H1 (cell line): ENCODE measurements around the gene RNF175. TPM values are rescaled to one million over a fixed set of nuclear protein-coding genes. Genes with fewer than 3 reads are reported as not detected.

Source experiments
- CTCF ChIA-PET: fragments of 300-600 bp; sonication (Branson Sonifier 250); formaldehyde crosslinking; loops from one replicate; lab custom pipeline; 2021; ENCODE audit not compliant: partially characterized antibody; lab: Charles Lee
- POLR2A ChIA-PET: fragments of 300-600 bp; sonication (Branson Sonifier 250); formaldehyde crosslinking; loops from one replicate; lab custom pipeline; 2021; ENCODE audit warnings: inconsistent platforms; ENCODE audit not compliant: partially characterized antibody; lab: Charles Lee
- DNase-seq, 2 experiments: peaks; one replicate each; pipeline versions ENCODE4 v3.0.0 to v3.0.0-alpha.2; 2010 to 2022; ENCODE audit warnings: low spot score in 2 of 2, low read depth in 1 of 2, mixed read lengths in 1 of 2
- FAIRE-seq: peaks from 2 replicates; lab custom pipeline; 2011; peaks lifted over from hg19 to GRCh38; lab: Jason Lieb, UNC
- H2AFZ ChIP-seq: 2 replicates; pipeline ENCODE4 v1.8.1; 2012; ENCODE audit warnings: low read length, inconsistent platforms
- H2AK5ac ChIP-seq: 2 replicates; pipeline ENCODE4 v1.6.1; 2013; ENCODE audit warnings: low read depth, low read length
- H2BK120ac ChIP-seq: replicated peaks from 2 replicates; pipeline ENCODE3; 2013; ENCODE audit warnings: low read depth, low read length, inconsistent platforms
- H2BK12ac ChIP-seq: 2 replicates; pipeline ENCODE4 v1.6.1; 2013; ENCODE audit warnings: low read depth, low read length
- H2BK15ac ChIP-seq: 2 replicates; pipeline ENCODE4 v1.6.1; 2013; ENCODE audit warnings: low read length
- H2BK20ac ChIP-seq: 2 replicates; pipeline ENCODE4 v1.6.1; 2013; ENCODE audit warnings: low read length
- H2BK5ac ChIP-seq: 2 replicates; pipeline ENCODE4 v1.6.1; 2013; ENCODE audit warnings: low read depth, low read length
- H3K14ac ChIP-seq: 2 replicates; pipeline ENCODE4 v1.6.1; 2013; ENCODE audit warnings: inconsistent platforms; ENCODE audit not compliant: insufficient read length
- H3K18ac ChIP-seq: 2 replicates; pipeline ENCODE4 v1.6.1; 2013; ENCODE audit warnings: low read length; ENCODE audit errors: extremely low read depth
- H3K23ac ChIP-seq: 2 replicates; pipeline ENCODE4 v1.6.1; 2013; ENCODE audit warnings: inconsistent platforms; ENCODE audit not compliant: insufficient read length
- H3K23me2 ChIP-seq: 2 replicates; pipeline ENCODE4 v1.6.1; 2013; ENCODE audit warnings: low read depth, low read length
- H3K27ac ChIP-seq: 2 replicates; pipeline ENCODE4 v1.6.1; 2011; ENCODE audit warnings: low read depth, low read length, inconsistent platforms
- H3K27me3 ChIP-seq, 4 experiments: replicated peaks in 1 of 4; 1 replicate in 1 of 4; 2 replicates in 3 of 4; pipeline versions ENCODE4 v1.6.1 to v1.8.1; 2011 to 2013; ENCODE audit warnings: low read length in 3 of 4, mild to moderate bottlenecking in 3 of 4, inconsistent platforms in 2 of 4, mixed read lengths in 2 of 4, moderate library complexity in 1 of 4; ENCODE audit not compliant: control insufficient read depth in 3 of 4, insufficient read depth in 3 of 4; ENCODE audit errors: extremely low read depth in 1 of 4
- H3K36me3 ChIP-seq, 4 experiments: 2 replicates each; pipeline versions ENCODE4 v1.6.1 to v1.8.1; 2011 to 2013; ENCODE audit warnings: mild to moderate bottlenecking in 4 of 4, low read length in 3 of 4, moderate library complexity in 2 of 4, control low read depth in 1 of 4, inconsistent platforms in 1 of 4; ENCODE audit not compliant: insufficient read depth in 4 of 4, control insufficient read depth in 2 of 4
- H3K4ac ChIP-seq: replicated peaks from 2 replicates; pipeline ENCODE3; 2013; ENCODE audit warnings: low read length, low read depth, mixed read lengths, inconsistent platforms; ENCODE audit not compliant: insufficient read length
- H3K4me1 ChIP-seq, 4 experiments: replicated peaks in 1 of 4; 1 replicate in 1 of 4; 2 replicates in 3 of 4; pipeline versions ENCODE4 v1.6.1 to v1.8.1; 2011 to 2013; ENCODE audit warnings: low read length in 3 of 4, inconsistent platforms in 2 of 4, mixed read lengths in 1 of 4; ENCODE audit not compliant: insufficient read depth in 4 of 4, control insufficient read depth in 3 of 4
- H3K4me2 ChIP-seq, 2 experiments: 2 replicates each; pipeline versions ENCODE4 v1.6.1 to v1.8.1; 2011 to 2013; ENCODE audit warnings: low read depth in 2 of 2, low read length in 2 of 2, control low read depth in 1 of 2, inconsistent platforms in 1 of 2, mild to moderate bottlenecking in 1 of 2; ENCODE audit not compliant: insufficient read depth in 1 of 2
- H3K4me3 ChIP-seq, 4 experiments: fragments of 200-600, 300-600 bp in 1 of 4; sonication (generic), shearing (Covaris generic), sonication (Bioruptor Twin) in 1 of 4; 2 replicates each; pipeline versions ENCODE4 v1.5.1 to v1.8.1; 2011 to 2016; ENCODE audit warnings: low read length in 4 of 4, low read depth in 3 of 4, control low read depth in 2 of 4, inconsistent platforms in 2 of 4, mild to moderate bottlenecking in 2 of 4, mixed read lengths in 1 of 4, moderate library complexity in 1 of 4; ENCODE audit not compliant: insufficient read depth in 2 of 4; ENCODE audit errors: extremely low read depth in 1 of 4
- H3K56ac ChIP-seq: replicated peaks from 2 replicates; pipeline ENCODE3; 2013; ENCODE audit warnings: low read depth, mild to moderate bottlenecking, mixed read lengths, low read length, inconsistent platforms; ENCODE audit not compliant: insufficient read length
- H3K79me1 ChIP-seq: 2 replicates; pipeline ENCODE4 v1.6.1; 2013; ENCODE audit warnings: low read depth, low read length, control low read depth
- H3K79me2 ChIP-seq, 2 experiments: 2 replicates each; pipeline versions ENCODE4 v1.6.1 to v1.8.1; 2012 to 2013; ENCODE audit warnings: low read length in 2 of 2, mild to moderate bottlenecking in 2 of 2, inconsistent platforms in 1 of 2; ENCODE audit not compliant: insufficient read depth in 2 of 2, control insufficient read depth in 1 of 2
- H3K9ac ChIP-seq, 4 experiments: replicated peaks in 1 of 4; 1 replicate in 1 of 4; 2 replicates in 3 of 4; pipeline versions ENCODE4 v1.6.1 to v1.8.1; 2011 to 2013; ENCODE audit warnings: low read depth in 3 of 4, low read length in 3 of 4, control low read depth in 2 of 4, mild to moderate bottlenecking in 2 of 4, moderate library complexity in 2 of 4, inconsistent platforms in 1 of 4; ENCODE audit errors: extremely low read depth in 1 of 4
- H3K9me3 ChIP-seq, 2 experiments: 2 replicates each; pipeline versions ENCODE4 v1.6.1 to v1.8.1; 2012 to 2013; ENCODE audit warnings: mild to moderate bottlenecking in 2 of 2, moderate library complexity in 2 of 2, control low read depth in 1 of 2, inconsistent platforms in 1 of 2, low read depth in 1 of 2, low read length in 1 of 2, mixed read lengths in 1 of 2; ENCODE audit not compliant: insufficient read depth in 2 of 2
- H4K20me1 ChIP-seq, 2 experiments: replicated peaks in 1 of 2; 2 replicates each; pipeline versions ENCODE3 to v1.8.1; 2011 to 2013; ENCODE audit warnings: inconsistent platforms in 2 of 2, low read length in 2 of 2, mild to moderate bottlenecking in 1 of 2; ENCODE audit not compliant: insufficient read depth in 2 of 2, control insufficient read depth in 1 of 2
- H4K5ac ChIP-seq: 2 replicates; pipeline ENCODE4 v1.6.1; 2013; ENCODE audit warnings: low read length, low read depth, mixed read lengths, inconsistent platforms; ENCODE audit not compliant: insufficient read length
- H4K8ac ChIP-seq: 2 replicates; pipeline ENCODE4 v1.8.0; 2013; ENCODE audit warnings: mild to moderate bottlenecking, moderate library complexity, low read length, inconsistent platforms; ENCODE audit not compliant: insufficient read depth; ENCODE audit errors: extremely low read depth
- H4K91ac ChIP-seq: replicated peaks from 2 replicates; pipeline ENCODE3; 2013; ENCODE audit warnings: low read length, mixed read lengths, inconsistent platforms; ENCODE audit not compliant: insufficient read length
- ATF3 ChIP-seq: IDR thresholded peaks from 2 replicates; pipeline ENCODE4 v1.6.1; 2011; ENCODE audit warnings: low read depth, mild to moderate bottlenecking, low read length; ENCODE audit not compliant: insufficient read depth
- CBX8 ChIP-seq: fragments of 300-800, 300-1000 bp; sonication (generic); IDR thresholded peaks from 2 replicates; pipeline ENCODE4 v1.7.1; 2016; ENCODE audit warnings: low read depth, low read length, borderline replicate concordance
- NANOG ChIP-seq: IDR thresholded peaks from 2 replicates; pipeline ENCODE4 v1.6.1; 2011; ENCODE audit warnings: low read length, low read depth, mild to moderate bottlenecking, inconsistent platforms; ENCODE audit not compliant: insufficient read depth, poor library complexity, severe bottlenecking
- SIN3A ChIP-seq, 2 experiments: IDR thresholded peaks in 1 of 2; conservative IDR thresholded peaks in 1 of 2; 2 replicates each; pipeline ENCODE4 v1.6.1; 2011 to 2012; ENCODE audit warnings: low read length in 2 of 2, improper control_type of control experiment in 1 of 2, low read depth in 1 of 2, mild to moderate bottlenecking in 1 of 2
- SUZ12 ChIP-seq: fragments of 200-600 bp; sonication (generic); IDR thresholded peaks from 2 replicates; pipeline ENCODE4 v1.6.1; 2012; ENCODE audit warnings: mild to moderate bottlenecking, inconsistent platforms, low read length, moderate library complexity, mixed read lengths
- WGBS, 2 experiments: shearing (Covaris generic) in 1 of 2; methylation state at CpG; one replicate each; pipeline versions ENCODE4 v1.1.6 to v1.1.7; 2013 to 2015; ENCODE audit warnings: low lambda C conversion rate in 2 of 2, mixed read lengths in 2 of 2, inconsistent platforms in 1 of 2, low coverage in 1 of 2, missing lambda C conversion rate in 1 of 2; ENCODE audit not compliant: insufficient replicate concordance in 2 of 2, insufficient coverage in 1 of 2, insufficient read length in 1 of 2; ENCODE audit errors: extremely low coverage in 1 of 2, missing lambda C conversion rate in 1 of 2; 5-methylcytosine and 5-hydroxymethylcytosine counted together
- polyA plus RNA-seq, 7 experiments: library from polyadenylated mRNA; depleted of rRNA in 3 of 7; stranded (reverse) in 5 of 7; unstranded in 2 of 7; fragments of >200 nt in 5 of 7; fragments of 200-250 nt in 2 of 7; gene quantifications; 1 replicate in 5 of 7; 2 replicates in 1 of 7; 4 replicates in 1 of 7; pipeline versions ENCODE4 v1.2.1 to v1.2.3, GENCODE V29; 2011 to 2013; ENCODE audit warnings: missing spikeins in 2 of 7, mixed read lengths in 2 of 7
- total RNA-seq: library from RNA; stranded (reverse); fragmentation: NEBNext Ultra II Directional; extraction: Animal tissue kit (Norgen Biotek cat#: 25700); gene quantifications from 2 replicates; pipeline ENCODE4 v1.2.1, GENCODE V29; 2021

Gene RNF175
- total and polyA plus RNA-seq, 2 of the 8 experiments (the other 6 are each of a cell fraction or from before 2014, with no cell fraction given): 7.9 to 9.8 TPM

DNA sequence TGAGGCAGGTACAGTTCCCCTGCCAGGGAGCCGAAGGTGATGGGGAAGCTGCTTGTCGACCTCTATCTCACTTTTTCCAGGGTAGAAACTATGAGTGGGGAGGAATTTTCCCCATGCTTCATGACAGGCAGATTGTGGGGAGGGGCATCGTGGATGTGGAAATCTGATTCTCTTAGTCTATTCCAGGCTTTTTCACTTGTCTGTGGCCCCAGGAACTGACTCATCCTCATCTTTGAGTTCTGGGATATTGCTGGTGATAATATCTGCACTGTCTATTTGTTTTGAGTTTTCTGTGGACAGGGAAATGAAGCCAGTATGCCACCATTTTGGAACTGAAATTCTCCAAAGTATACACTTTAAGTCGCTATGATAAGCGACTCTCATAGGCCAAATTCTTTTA, 83.3 kb downstream of the RNF175 start:
- no peak overlapping the region for H2AK5ac ChIP-seq
- H3K4me3 ChIP-seq: no peak overlapping the region
- no peaks in the 10 kb centered on the region; a peak in 1 of 4 replicates for H3K9me3 ChIP-seq
- POLR2A ChIA-PET: no interaction called here
- H3K36me3 ChIP-seq: no peaks in the 10 kb centered on the region
- no peak overlapping the region for H3K4me2 ChIP-seq
- no peaks in the 10 kb centered on the region for H3K79me1 ChIP-seq
- no peak overlapping the region for H3K27ac ChIP-seq
- peaks cover 0 to 2% (median under 1%) of the 10 kb centered on the region in 4 experiments; a peak in 1 of 7 replicates for H3K27me3 ChIP-seq
- FAIRE-seq (no peak), DNase-seq (no peak)
- H4K91ac ChIP-seq: no peak overlapping the region
- no peak overlapping the region for H4K5ac ChIP-seq
- no peak overlapping the region for H2AFZ ChIP-seq
- no peak overlapping the region for H2BK120ac ChIP-seq
- H2BK5ac ChIP-seq: no peak overlapping the region
- CTCF ChIA-PET: interaction anchor here (2.4 kb wide), 1 partner anchor 27 kb away, joined by 8 read pairs; no protein-coding TSS in a partner anchor
- H3K79me2 ChIP-seq: no peaks in the 10 kb centered on the region
- no peak overlapping the region for H2BK12ac ChIP-seq
- no peak overlapping the region for H4K8ac ChIP-seq
- H3K4ac ChIP-seq: no peak overlapping the region
- no peak overlapping the region for H3K14ac ChIP-seq
- no peak overlapping the region for H3K56ac ChIP-seq
- no peaks in the 10 kb centered on the region for H3K23me2 ChIP-seq
- H3K23ac ChIP-seq: no peak overlapping the region
- no peak overlapping the region for H3K18ac ChIP-seq
- no peak overlapping the region for H2BK15ac ChIP-seq
- no peak overlapping the region for H2BK20ac ChIP-seq
- no peaks in the 10 kb centered on the region for H4K20me1 ChIP-seq
- 87% methylated on average over 5 of the region's 5 CpGs; no CpG with 5 or more reads in 1 of the 2 experiments for WGBS, 2 experiments
- H3K4me1 ChIP-seq: no peaks in the 10 kb centered on the region
- H3K9ac ChIP-seq: no peak overlapping the region
- TF ChIP-seq CBX8: no peak
- TF ChIP-seq NANOG: no peak
- no peak for TF ChIP-seq ATF3
- no peak for TF ChIP-seq SIN3A (conservative IDR thresholded peaks at IDR 0.05 in 1 of 2, IDR thresholded peaks at IDR 0.05 in 1 of 2; ENCODE audit: low read depth in 1 of 2, low read length in 2 of 2)
- no peak for TF ChIP-seq SUZ12
